ENCODE results near the gene PRLR. TPM values are rescaled to one million over a fixed set of nuclear protein-coding genes. Genes with fewer than 3 reads are reported as not detected.

The PRLR gene
- total and polyA plus RNA-seq, 4 donors: 3.5 to 44.5 (median 14.3) TPM

- Histone ChIP-seq H3K36me3 (ENCODE audit: control insufficient read depth in 4 of 4, insufficient read depth in 3 of 4, low read depth in 1 of 4, low read length in 3 of 4) (peaks cover 2 to 38% (median 14%) of the 10 kb centered on the region in 4 donors), H3K4me3 (ENCODE audit: low read depth in 1 of 3, low read length in 3 of 3) (no peak overlapping the region), H3K4me1 (ENCODE audit: control insufficient read depth in 4 of 4, insufficient read depth in 4 of 4, low read length in 3 of 4) (peaks cover 3 to 26% (median 21%) of the 10 kb centered on the region in 4 donors), H3K9me3 (ENCODE audit: control insufficient read depth in 4 of 4, low read length in 3 of 4) (no peaks in the 10 kb centered on the region), H3K27ac (ENCODE audit: low read depth in 1 of 2, low read length in 2 of 2) (no peak overlapping the region), H3K27me3 (ENCODE audit: control insufficient read depth in 4 of 4, insufficient read depth in 4 of 4, low read length in 3 of 4) (no peaks in the 10 kb centered on the region), H3K9ac (ENCODE audit: low read depth in 1 of 2, low read length in 2 of 2) (no peak overlapping the region)
- 93% methylated on average over 5 of the region's 5 CpGs for WGBS
- no peak for DNase-seq (ENCODE audit: low spot score)
- TF ChIP-seq HNF4A (conservative IDR thresholded peaks at IDR 0.05) (no peak), ZBTB33 (IDR thresholded peaks at IDR 0.05) (no peak), FOXA2 (IDR thresholded peaks at IDR 0.05) (no peak), FOXA1 (IDR thresholded peaks at IDR 0.05) (no peak), YY1 (IDR thresholded peaks at IDR 0.05) (no peak), EGR1 (IDR thresholded peaks at IDR 0.05; ENCODE audit: low read depth in 2 of 2) (no peak), CTCF (IDR thresholded peaks at IDR 0.05; ENCODE audit: low read depth, low read length, missing input control) (no peak), JUND (IDR thresholded peaks at IDR 0.05) (no peak), SP1 (IDR thresholded peaks at IDR 0.05) (no peak)
- TF ChIP-seq, protein P1, sequence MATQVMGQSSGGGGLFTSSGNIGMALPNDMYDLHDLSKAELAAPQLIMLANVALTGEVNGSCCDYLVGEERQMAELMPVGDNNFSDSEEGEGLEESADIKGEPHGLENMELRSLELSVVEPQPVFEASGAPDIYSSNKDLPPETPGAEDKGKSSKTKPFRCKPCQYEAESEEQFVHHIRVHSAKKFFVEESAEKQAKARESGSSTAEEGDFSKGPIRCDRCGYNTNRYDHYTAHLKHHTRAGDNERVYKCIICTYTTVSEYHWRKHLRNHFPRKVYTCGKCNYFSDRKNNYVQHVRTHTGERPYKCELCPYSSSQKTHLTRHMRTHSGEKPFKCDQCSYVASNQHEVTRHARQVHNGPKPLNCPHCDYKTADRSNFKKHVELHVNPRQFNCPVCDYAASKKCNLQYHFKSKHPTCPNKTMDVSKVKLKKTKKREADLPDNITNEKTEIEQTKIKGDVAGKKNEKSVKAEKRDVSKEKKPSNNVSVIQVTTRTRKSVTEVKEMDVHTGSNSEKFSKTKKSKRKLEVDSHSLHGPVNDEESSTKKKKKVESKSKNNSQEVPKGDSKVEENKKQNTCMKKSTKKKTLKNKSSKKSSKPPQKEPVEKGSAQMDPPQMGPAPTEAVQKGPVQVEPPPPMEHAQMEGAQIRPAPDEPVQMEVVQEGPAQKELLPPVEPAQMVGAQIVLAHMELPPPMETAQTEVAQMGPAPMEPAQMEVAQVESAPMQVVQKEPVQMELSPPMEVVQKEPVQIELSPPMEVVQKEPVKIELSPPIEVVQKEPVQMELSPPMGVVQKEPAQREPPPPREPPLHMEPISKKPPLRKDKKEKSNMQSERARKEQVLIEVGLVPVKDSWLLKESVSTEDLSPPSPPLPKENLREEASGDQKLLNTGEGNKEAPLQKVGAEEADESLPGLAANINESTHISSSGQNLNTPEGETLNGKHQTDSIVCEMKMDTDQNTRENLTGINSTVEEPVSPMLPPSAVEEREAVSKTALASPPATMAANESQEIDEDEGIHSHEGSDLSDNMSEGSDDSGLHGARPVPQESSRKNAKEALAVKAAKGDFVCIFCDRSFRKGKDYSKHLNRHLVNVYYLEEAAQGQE (IDR thresholded peaks at IDR 0.05): no peak
- TF ChIP-seq, protein P2, sequence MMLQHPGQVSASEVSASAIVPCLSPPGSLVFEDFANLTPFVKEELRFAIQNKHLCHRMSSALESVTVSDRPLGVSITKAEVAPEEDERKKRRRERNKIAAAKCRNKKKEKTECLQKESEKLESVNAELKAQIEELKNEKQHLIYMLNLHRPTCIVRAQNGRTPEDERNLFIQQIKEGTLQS (IDR thresholded peaks at IDR 0.05): no peak
- TF ChIP-seq, protein P3, sequence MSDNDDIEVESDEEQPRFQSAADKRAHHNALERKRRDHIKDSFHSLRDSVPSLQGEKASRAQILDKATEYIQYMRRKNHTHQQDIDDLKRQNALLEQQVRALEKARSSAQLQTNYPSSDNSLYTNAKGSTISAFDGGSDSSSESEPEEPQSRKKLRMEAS (IDR thresholded peaks at IDR 0.05): no peak
These were observed 199.0 kb downstream of the PRLR start for GRCh38 chr5:35031276-35031675.

DNA sequence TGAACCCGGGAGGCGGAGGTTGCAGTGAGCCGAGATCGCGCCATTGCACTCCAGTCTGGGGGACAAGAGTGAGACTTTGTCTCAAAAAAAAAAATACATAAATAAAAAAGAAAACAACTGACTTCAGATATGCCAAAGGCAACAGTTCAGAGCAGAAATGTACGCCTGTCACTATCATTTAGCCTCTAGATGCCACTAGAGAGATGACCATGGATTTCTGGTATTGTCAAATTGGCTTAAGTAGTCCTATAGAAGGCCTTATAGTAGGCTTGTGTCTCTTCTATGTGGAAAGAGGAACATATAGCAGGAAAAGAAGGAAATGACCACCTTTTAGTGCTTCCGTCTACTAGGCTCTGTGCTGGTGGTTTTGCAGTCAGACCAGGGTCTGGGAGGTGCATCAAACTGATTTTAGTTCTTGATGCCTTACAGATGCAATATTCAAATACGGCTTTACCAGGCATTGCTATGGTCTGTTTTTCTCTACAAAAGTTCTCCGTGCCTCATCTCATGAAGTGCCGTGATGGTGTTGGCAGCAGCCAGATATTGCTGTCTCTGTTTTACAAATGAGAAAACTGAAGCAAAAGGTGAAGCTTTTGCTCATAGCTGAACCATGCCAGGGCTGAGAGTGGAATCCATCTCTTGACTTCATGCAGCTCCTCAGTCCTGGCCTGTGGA is 199.7 kb downstream of the PRLR start:
- TF ChIP-seq RAD21 (IDR thresholded peaks at IDR 0.05) (peak; percentile 48 to 54), SP1 (IDR thresholded peaks at IDR 0.05) (no peak), RXRA (IDR thresholded peaks at IDR 0.05) (no peak), GABPA (IDR thresholded peaks at IDR 0.05 in 1 of 2, conservative IDR thresholded peaks at IDR 0.05 in 1 of 2) (no peak), TAF1 (conservative IDR thresholded peaks at IDR 0.05) (no peak), ZBTB33 (IDR thresholded peaks at IDR 0.05) (no peak)
- H3K9ac ChIP-seq (ENCODE audit: low read depth in 1 of 2, low read length in 2 of 2): no peak overlapping the region
- no peak overlapping the region for H3K4me3 ChIP-seq (ENCODE audit: low read depth in 1 of 3, low read length in 3 of 3)
- no peak for DNase-seq (ENCODE audit: low spot score)
- H3K4me1 ChIP-seq (ENCODE audit: control insufficient read depth in 4 of 4, insufficient read depth in 4 of 4, low read length in 3 of 4): peaks cover 3 to 33% (median 28%) of the 10 kb centered on the region in 4 donors
- H3K9me3 ChIP-seq (ENCODE audit: control insufficient read depth in 4 of 4, low read length in 3 of 4): no peaks in the 10 kb centered on the region
- H3K27ac ChIP-seq (ENCODE audit: low read depth in 1 of 2, low read length in 2 of 2): no peak overlapping the region
- 83% methylated on average over 10 of the region's 10 CpGs for WGBS
- H3K27me3 ChIP-seq (ENCODE audit: control insufficient read depth in 4 of 4, insufficient read depth in 4 of 4, low read length in 3 of 4): no peaks in the 10 kb centered on the region
- H3K36me3 ChIP-seq (ENCODE audit: control insufficient read depth in 4 of 4, insufficient read depth in 3 of 4, low read depth in 1 of 4, low read length in 3 of 4): peaks cover 2 to 34% (median 14%) of the 10 kb centered on the region in 4 donors

All from liver (tissue), 9 donors.